IMR-90 (cell line): Measurements from ENCODE around the gene CYP2R1. TPM values are rescaled to one million over a fixed set of nuclear protein-coding genes. Genes with fewer than 3 reads are reported as not detected.

ENCODE experiments used
- ATAC-seq: fragments of 200-7000 bp; cut with Tn5 transposase; 2 replicates; pipeline ENCODE4 v1.9.1; 2020; ENCODE audit warnings: low read depth, mild to moderate bottlenecking, moderate library complexity
- BruUV-seq: library from RNA; stranded (reverse); fragments of 400-500 nt; replicated peaks from 2 replicates; lab custom pipeline; 2021; lab: Mats Ljungman, UMichigan
- CTCF ChIA-PET: fragments of 300-600 bp; formaldehyde crosslinking; extraction: SDS; loops from one replicate; lab custom pipeline; 2021; ENCODE audit warnings: antibody characterized with exemption; lab: Yijun Ruan, JAX
- POLR2A ChIA-PET: fragments of 300-600 bp; sonication (Branson Sonifier 250); formaldehyde crosslinking; loops from one replicate; lab custom pipeline; 2022; ENCODE audit warnings: antibody characterized with exemption; ENCODE audit not compliant: unreplicated experiment; lab: Charles Lee
- DNase-seq: peaks from one replicate; pipeline ENCODE4 v3.0.0; 2013
- H2AFZ ChIP-seq: replicated peaks from 2 replicates; pipeline ENCODE3; 2013; ENCODE audit warnings: low read length, mild to moderate bottlenecking; ENCODE audit not compliant: poor library complexity
- H2AK5ac ChIP-seq: 2 replicates; pipeline ENCODE4 v1.6.1; 2013; ENCODE audit warnings: low read depth, low read length, inconsistent platforms
- H2AK9ac ChIP-seq: replicated peaks from 2 replicates; pipeline ENCODE3; 2013; ENCODE audit warnings: mild to moderate bottlenecking, low read depth, low read length, moderate library complexity; ENCODE audit not compliant: poor library complexity
- H2BK120ac ChIP-seq: 2 replicates; pipeline ENCODE4 v1.6.1; 2013; ENCODE audit warnings: low read depth, low read length, inconsistent platforms
- H2BK15ac ChIP-seq: 3 replicates; pipeline ENCODE4 v1.6.1; 2013; ENCODE audit warnings: low read depth, low read length, inconsistent platforms
- H2BK20ac ChIP-seq: 2 replicates; pipeline ENCODE4 v1.6.1; 2013; ENCODE audit warnings: low read depth, mild to moderate bottlenecking, inconsistent platforms, low read length, moderate library complexity
- H2BK5ac ChIP-seq: 2 replicates; pipeline ENCODE4 v1.6.1; 2013; ENCODE audit warnings: mild to moderate bottlenecking, low read depth, low read length, inconsistent platforms; ENCODE audit not compliant: poor library complexity, severe bottlenecking
- H3K14ac ChIP-seq: replicated peaks from 2 replicates; pipeline ENCODE4 v1.6.1; 2013; ENCODE audit warnings: low read depth, low read length, inconsistent platforms
- H3K18ac ChIP-seq: 2 replicates; pipeline ENCODE4 v1.6.1; 2013; ENCODE audit warnings: low read depth, low read length, control low read depth
- H3K23ac ChIP-seq: 2 replicates; pipeline ENCODE4 v1.6.1; 2013; ENCODE audit warnings: low read depth, low read length, inconsistent platforms
- H3K27ac ChIP-seq: 2 replicates; pipeline ENCODE4 v1.5.1; 2013; ENCODE audit warnings: mild to moderate bottlenecking, control low read depth, low read length; ENCODE audit not compliant: insufficient read depth
- H3K27me3 ChIP-seq: 2 replicates; pipeline ENCODE4 v1.6.1; 2013; ENCODE audit warnings: low read length; ENCODE audit not compliant: control insufficient read depth, insufficient read depth
- H3K36me3 ChIP-seq: 2 replicates; pipeline ENCODE4 v1.6.1; 2013; ENCODE audit warnings: low read length, mixed read lengths; ENCODE audit not compliant: control insufficient read depth, insufficient read depth
- H3K4ac ChIP-seq: 2 replicates; pipeline ENCODE4 v1.6.1; 2013; ENCODE audit warnings: low read depth, low read length, inconsistent platforms
- H3K4me1 ChIP-seq: 2 replicates; pipeline ENCODE4 v1.6.1; 2013; ENCODE audit warnings: low read length, mixed read lengths; ENCODE audit not compliant: control insufficient read depth, insufficient read depth
- H3K4me2 ChIP-seq: 2 replicates; pipeline ENCODE4 v1.6.1; 2013; ENCODE audit warnings: low read depth, mild to moderate bottlenecking, control low read depth, low read length, moderate library complexity
- H3K4me3 ChIP-seq: 2 replicates; pipeline ENCODE4 v1.5.1; 2013; ENCODE audit warnings: low read depth, mild to moderate bottlenecking, control low read depth, low read length, moderate library complexity; ENCODE audit not compliant: insufficient read depth
- H3K56ac ChIP-seq: 2 replicates; pipeline ENCODE4 v1.6.1; 2013; ENCODE audit warnings: low read length, inconsistent platforms; ENCODE audit not compliant: insufficient read depth; ENCODE audit errors: extremely low read depth
- H3K79me1 ChIP-seq, 2 experiments: 2 replicates each; pipeline ENCODE4 v1.6.1; 2013; ENCODE audit warnings: low read length in 2 of 2, inconsistent platforms in 1 of 2, low read depth in 1 of 2
- H3K9ac ChIP-seq: 2 replicates; pipeline ENCODE4 v1.6.1; 2013; ENCODE audit warnings: low read depth, low read length, control low read depth
- H3K9me1 ChIP-seq: 2 replicates; pipeline ENCODE4 v1.6.1; 2013; ENCODE audit warnings: low read length, inconsistent platforms; ENCODE audit not compliant: insufficient read depth
- H3K9me3 ChIP-seq: 2 replicates; pipeline ENCODE4 v1.6.1; 2013; ENCODE audit warnings: low read length; ENCODE audit not compliant: control insufficient read depth, insufficient read depth
- H4K20me1 ChIP-seq: 2 replicates; pipeline ENCODE4 v1.6.1; 2013; ENCODE audit warnings: low read length, inconsistent platforms; ENCODE audit not compliant: insufficient read depth
- H4K5ac ChIP-seq: 2 replicates; pipeline ENCODE4 v1.6.1; 2013; ENCODE audit warnings: mild to moderate bottlenecking, low read depth, low read length, control low read depth
- H4K8ac ChIP-seq, 2 experiments: 2 replicates each; pipeline ENCODE4 v1.6.1; 2013; ENCODE audit warnings: low read depth in 2 of 2, low read length in 2 of 2, control low read depth in 1 of 2, inconsistent platforms in 1 of 2
- H4K91ac ChIP-seq: 2 replicates; pipeline ENCODE4 v1.6.1; 2013; ENCODE audit warnings: low read depth, low read length, inconsistent platforms; ENCODE audit not compliant: insufficient read depth
- MAFK ChIP-seq: IDR thresholded peaks from 2 replicates; pipeline ENCODE4 v1.6.1; 2012; ENCODE audit warnings: low read depth, low read length, improper control_type of control experiment
- POLR2A ChIP-seq: IDR thresholded peaks from 2 replicates; pipeline ENCODE4 v1.6.1; 2012; ENCODE audit warnings: mild to moderate bottlenecking, low read depth, low read length
- WGBS, 2 experiments: methylation state at CpG; one replicate each; pipeline versions ENCODE4 v1.1.5 to v1.1.7; 2013; ENCODE audit warnings: missing lambda C conversion rate in 2 of 2; ENCODE audit not compliant: insufficient read length in 1 of 2; ENCODE audit errors: extremely low coverage in 2 of 2; 5-methylcytosine and 5-hydroxymethylcytosine counted together
- dilution Hi-C: fragments of 300-500 bp; cut with HindIII; formaldehyde crosslinking; loops from one replicate; pipeline ENCODE4 v1.14.3; 2018; ENCODE audit warnings: low sequenced_read_pairs; ENCODE audit not compliant: unreplicated experiment
- in situ Hi-C: fragments of 300-500 bp; cut with MboI; formaldehyde crosslinking; loops from 3 replicates; pipeline ENCODE4 v1.14.3; 2019; ENCODE audit warnings: low sequenced_read_pairs, inconsistent platforms, mixed read lengths
- intact Hi-C: fragments of 100-400 bp; cut with micrococcal nuclease; formaldehyde crosslinking; loops from 2 replicates; pipeline ENCODE4 v1.10.0; 2022
- polyA plus RNA-seq, 3 experiments: library from polyadenylated mRNA; depleted of rRNA; stranded (reverse); fragments of >200 nt; gene quantifications; 2 replicates each; pipeline ENCODE4 v1.2.3, GENCODE V29; 2012; ENCODE audit warnings: low replicate concordance in 1 of 3
- total RNA-seq: library from RNA; depleted of rRNA; stranded (reverse); fragments of >200 nt; gene quantifications from 2 replicates; pipeline ENCODE4 v1.2.3, GENCODE V29; 2012

Gene CYP2R1
- total and polyA plus RNA-seq, 2 of the 4 experiments (the other 2 are of a cell fraction) = 4.7 to 5.2 TPM

GRCh38 chr11:14914536-14914935 is 22.5 kb upstream of the CYP2R1 start:
- Histone ChIP-seq H4K91ac (no peak overlapping the region), H3K79me1 (no peaks in the 10 kb centered on the region), H3K14ac (no peak overlapping the region), H3K36me3 (no peaks in the 10 kb centered on the region), H4K20me1 (no peaks in the 10 kb centered on the region), H3K18ac (no peak overlapping the region), H3K9me1 (no peaks in the 10 kb centered on the region), H2BK20ac (no peak overlapping the region), H2BK15ac (no peak overlapping the region), H3K23ac (no peak overlapping the region), H3K56ac (no peak overlapping the region), H2AK5ac (no peak overlapping the region), H3K4me1 (no peaks in the 10 kb centered on the region), H3K9ac (no peak overlapping the region), H2AK9ac (no peak overlapping the region), H4K5ac (no peak overlapping the region), H3K27ac (no peak overlapping the region), H4K8ac (no peak overlapping the region), H3K4me3 (no peak overlapping the region), H2BK120ac (no peak overlapping the region), H3K4me2 (no peak overlapping the region), H2AFZ (no peak overlapping the region), H2BK5ac (no peak overlapping the region), H3K4ac (no peak overlapping the region), H3K9me3 (no peaks in the 10 kb centered on the region), H3K27me3 (peaks cover 1% of the 10 kb centered on the region)
- ATAC-seq = no peak
- CTCF ChIA-PET = no interaction called here
- TF ChIP-seq MAFK = no peak
- TF ChIP-seq POLR2A = no peak
- intact Hi-C loops (no loop called here), in situ Hi-C loops (no loop called here), dilution Hi-C loops (no loop called here)
- POLR2A ChIA-PET = no interaction called here
- DNase-seq = no peak
- WGBS, 2 experiments = no CpG with 5 or more reads among the region's 3 CpGs
- no TSS peak for BruUV-seq
